ENCODE data around the gene RAB26.
A peak's percentile ranks its signal among the peaks of the same experiment; 100 is the strongest.

RAB26 gene

GRCh38 chr16:2195322-2196161 is 47.1 kb downstream of the RAB26 start:
- Histone ChIP-seq H3K27me3 (replicated peaks) (peaks cover 44% of the 10 kb centered on the region), H3K4me3 (ENCODE audit: low read depth, low read length) (no peak overlapping the region), H3K36me3 (replicated peaks) (no peaks in the 10 kb centered on the region), H3K27ac (no peak overlapping the region)
- in situ Hi-C loops (cut with HindIII; ENCODE audit: low pct_ligation_motif_present, low sequenced_read_pairs), result no loop called here
- DNase-seq, result no peak
- no peak for TF ChIP-seq CTCF (IDR thresholded peaks at IDR 0.05; ENCODE audit: low read depth, low read length, missing control alignments)

- peaks cover 44% of the 10 kb centered on the region for H3K27me3 ChIP-seq (replicated peaks)
- H3K27ac ChIP-seq, result no peak within 1 kb of the TSS
- no peak for DNase-seq
- H3K36me3 ChIP-seq (replicated peaks), result no peaks in the 10 kb centered on the region
- in situ Hi-C loops (cut with HindIII; ENCODE audit: low pct_ligation_motif_present, low sequenced_read_pairs), result no loop called here
- peak within 1 kb of the TSS; percentile 17 for H3K4me3 ChIP-seq (ENCODE audit: low read depth, low read length)
- TF ChIP-seq CTCF (IDR thresholded peaks at IDR 0.05; ENCODE audit: low read depth, low read length, missing control alignments), result no peak
These were observed 47.9 kb downstream of the RAB26 start, which contains the start of gene CASKIN1 for GRCh38 chr16:2196162-2196980. CASKIN1 (minus strand) TSS chr16:2196605; CDS start chr16:2196432, 173 bp downstream.

- no peak overlapping the region for H3K4me3 ChIP-seq (ENCODE audit: low read depth, low read length)
- no peaks in the 10 kb centered on the region for H3K36me3 ChIP-seq (replicated peaks)
- no peak overlapping the region for H3K27ac ChIP-seq
- no peak for DNase-seq
- no peak for TF ChIP-seq CTCF (IDR thresholded peaks at IDR 0.05; ENCODE audit: low read depth, low read length, missing control alignments)
- in situ Hi-C loops (cut with HindIII; ENCODE audit: low pct_ligation_motif_present, low sequenced_read_pairs), result no loop called here
- H3K27me3 ChIP-seq (replicated peaks), result peaks cover 44% of the 10 kb centered on the region
These were observed 48.6 kb downstream of the RAB26 start for GRCh38 chr16:2196981-2197511.

GRCh38 chr16:2197765-2198164 is 49.3 kb downstream of the RAB26 start:
- in situ Hi-C loops (cut with HindIII; ENCODE audit: low pct_ligation_motif_present, low sequenced_read_pairs), result no loop called here
- no peak for TF ChIP-seq CTCF (IDR thresholded peaks at IDR 0.05; ENCODE audit: low read depth, low read length, missing control alignments)
- peaks cover 44% of the 10 kb centered on the region for H3K27me3 ChIP-seq (replicated peaks)

GRCh38 chr16:2198283-2198682 is 49.9 kb downstream of the RAB26 start:
- in situ Hi-C loops (cut with HindIII; ENCODE audit: low pct_ligation_motif_present, low sequenced_read_pairs), result no loop called here
- no peaks in the 10 kb centered on the region for H3K36me3 ChIP-seq (replicated peaks)
- H3K4me3 ChIP-seq (ENCODE audit: low read depth, low read length), result no peak overlapping the region
- DNase-seq, result no peak
- no peak overlapping the region for H3K27ac ChIP-seq
- H3K27me3 ChIP-seq (replicated peaks), result peaks cover 44% of the 10 kb centered on the region
- no peak for TF ChIP-seq CTCF (IDR thresholded peaks at IDR 0.05; ENCODE audit: low read depth, low read length, missing control alignments)

More at GRCh38 chr16:2197765-2198164, 49.3 kb downstream of the RAB26 start:
- no peak for DNase-seq
- Histone ChIP-seq H3K27ac (no peak overlapping the region), H3K4me3 (ENCODE audit: low read depth, low read length) (no peak overlapping the region), H3K36me3 (replicated peaks) (no peaks in the 10 kb centered on the region)
